NCI-H69 (cell line): ENCODE data around the gene PHLDB2.

Experiments used
- DNase-seq: peaks from one replicate; lab custom pipeline; 2025; lab: John Stamatoyannopoulos, UW

Gene PHLDB2

DNA sequence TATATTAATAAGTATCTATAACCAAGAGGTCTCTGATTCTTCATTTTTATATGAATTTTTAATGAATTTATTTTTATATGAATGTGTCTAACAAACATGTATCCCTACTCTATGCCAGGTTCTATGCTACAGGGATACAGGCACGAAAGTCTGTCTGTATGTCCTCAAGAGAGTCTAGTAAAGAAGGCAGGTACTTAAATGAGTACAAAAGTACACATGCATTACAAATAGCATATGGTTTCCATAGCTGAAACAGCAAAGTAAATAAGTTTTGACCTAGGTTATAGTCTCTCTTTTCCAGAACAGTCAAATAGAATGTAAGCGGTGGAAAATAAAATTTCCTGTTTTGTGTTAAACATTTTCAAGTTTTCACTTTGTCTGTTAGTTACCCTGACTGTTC is 106.4 kb downstream of the PHLDB2 start:
- DNase-seq, result no peak

DNA sequence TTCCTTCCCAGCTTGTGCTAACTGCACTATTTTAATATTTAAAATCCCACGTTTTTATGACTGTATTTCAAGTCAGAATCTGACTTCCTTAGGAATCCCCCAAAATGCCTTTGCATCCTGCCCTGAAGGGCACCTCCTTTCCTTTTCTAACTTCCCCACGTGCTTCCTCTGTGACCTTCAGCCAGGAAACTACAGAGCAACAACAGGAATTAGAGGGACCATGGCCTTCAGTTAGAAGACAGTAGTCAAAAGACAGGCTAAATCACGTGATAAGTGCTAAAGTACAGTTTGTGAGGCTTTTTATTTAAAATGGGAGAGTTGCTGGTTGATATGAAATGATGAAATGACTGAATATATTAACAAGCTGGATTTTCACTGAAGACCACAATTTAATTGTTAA is 108.0 kb downstream of the PHLDB2 start:
- DNase-seq, result no peak

DNA sequence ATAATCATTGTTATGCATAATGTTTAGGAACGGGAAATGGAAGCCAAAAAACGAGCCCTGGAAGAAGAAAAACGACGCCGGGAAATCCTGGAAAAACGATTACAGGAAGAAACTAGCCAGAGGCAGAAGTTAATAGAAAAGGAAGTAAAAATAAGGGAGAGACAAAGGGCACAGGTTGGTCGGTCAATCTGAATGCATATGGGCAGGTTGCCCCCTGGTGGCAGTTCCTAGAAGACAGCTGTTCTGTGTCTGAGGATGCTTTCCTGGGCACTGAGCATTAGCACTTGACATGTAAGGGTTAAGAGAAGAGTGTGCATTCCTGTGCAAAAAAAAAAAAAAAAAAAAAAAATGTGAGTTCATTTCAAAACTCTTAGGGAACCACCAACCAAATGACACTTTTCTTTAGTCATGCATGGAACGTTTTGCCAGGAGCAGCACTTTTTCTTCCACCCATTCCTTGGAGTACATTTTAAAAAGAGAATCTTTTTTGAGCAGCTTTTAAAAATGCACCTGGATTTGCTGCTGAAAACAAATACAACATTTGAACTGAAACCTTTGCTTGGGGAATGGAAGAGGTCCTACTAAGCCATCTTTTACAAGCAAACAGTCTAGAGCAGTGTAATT is 108.7 kb downstream of the PHLDB2 start:
- DNase-seq, result peak; percentile 83

DNA sequence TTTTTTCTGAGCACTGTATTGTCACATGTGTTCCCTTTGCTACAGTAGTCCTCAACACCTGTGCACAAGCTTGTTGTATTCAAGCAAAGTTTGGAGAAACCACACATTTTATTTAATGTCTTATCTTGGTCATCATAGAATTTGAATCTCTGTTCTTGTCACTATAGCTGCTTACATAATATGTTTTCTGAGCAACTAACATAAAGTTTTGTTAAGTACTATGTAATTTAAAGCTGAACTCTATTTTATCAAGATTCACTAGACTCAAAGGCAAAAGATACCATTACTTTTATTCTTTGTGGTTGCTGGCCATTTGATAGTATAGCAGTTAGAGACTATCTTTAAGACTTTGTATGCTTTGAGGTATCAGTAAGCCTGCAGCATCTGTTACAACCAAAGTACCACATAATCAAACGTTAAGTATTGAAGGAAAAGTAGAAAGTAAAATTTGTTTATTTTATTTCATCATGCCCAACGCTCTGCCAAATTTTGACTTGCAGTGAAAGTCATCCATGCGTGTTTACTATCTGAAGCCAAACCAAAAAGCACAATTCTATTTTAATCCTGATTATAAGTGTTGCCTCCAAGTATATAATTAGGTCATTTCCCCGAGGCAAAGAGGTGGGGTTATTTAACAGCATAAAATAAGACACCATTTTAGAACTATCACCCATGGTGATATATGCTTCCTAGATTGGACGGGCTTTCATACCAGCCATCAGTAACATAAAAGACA is 109.4 kb downstream of the PHLDB2 start:
- DNase-seq, result peak; percentile 93

DNA sequence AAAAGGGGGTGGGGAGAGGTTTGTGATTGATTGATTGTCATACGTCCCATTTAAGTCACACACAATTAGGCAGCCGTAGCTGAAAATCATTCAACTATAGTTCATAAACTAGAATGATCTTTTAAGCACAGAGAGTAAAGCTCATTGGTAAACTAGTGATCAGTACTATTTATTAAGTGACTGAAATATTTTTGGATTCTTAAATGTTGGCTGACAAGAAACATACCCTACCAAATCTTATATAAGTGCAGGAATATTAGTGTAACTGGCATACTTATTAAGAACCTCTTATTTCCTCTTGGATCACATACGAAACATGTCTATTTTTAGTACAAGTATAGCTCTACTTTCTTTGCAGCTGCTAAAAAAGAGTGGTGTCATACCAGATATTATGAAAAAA is 111.3 kb downstream of the PHLDB2 start:
- DNase-seq, result peak; percentile 33

DNA sequence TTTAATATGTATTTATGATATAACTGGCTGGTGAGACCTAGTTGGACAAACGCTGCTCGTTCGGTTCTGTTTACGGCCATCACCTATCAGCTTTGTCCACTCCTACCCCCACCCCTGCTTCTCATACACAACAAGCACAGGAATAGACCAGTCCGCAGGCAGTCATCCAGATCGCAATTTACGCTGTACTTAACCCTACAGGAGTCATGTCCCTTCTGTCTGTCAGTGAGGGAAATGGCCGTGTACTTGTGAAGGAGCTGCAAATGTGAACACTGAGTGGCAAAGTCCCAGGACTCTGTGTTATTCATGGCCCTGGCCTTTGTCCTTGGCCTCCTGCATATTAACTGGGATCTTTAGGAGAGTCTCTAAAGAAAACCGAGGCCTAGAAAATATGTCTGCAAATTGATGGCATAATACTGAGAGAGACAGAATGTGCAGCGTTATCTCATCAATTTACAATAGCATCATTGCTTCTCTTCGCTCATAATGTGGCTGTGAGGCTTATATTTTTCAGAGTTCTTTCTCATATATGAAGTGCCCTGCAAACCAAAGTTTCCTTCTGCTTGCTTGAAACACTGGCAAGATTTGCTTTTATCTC is 112.6 kb downstream of the PHLDB2 start:
- DNase-seq, result peak; percentile 90

DNA sequence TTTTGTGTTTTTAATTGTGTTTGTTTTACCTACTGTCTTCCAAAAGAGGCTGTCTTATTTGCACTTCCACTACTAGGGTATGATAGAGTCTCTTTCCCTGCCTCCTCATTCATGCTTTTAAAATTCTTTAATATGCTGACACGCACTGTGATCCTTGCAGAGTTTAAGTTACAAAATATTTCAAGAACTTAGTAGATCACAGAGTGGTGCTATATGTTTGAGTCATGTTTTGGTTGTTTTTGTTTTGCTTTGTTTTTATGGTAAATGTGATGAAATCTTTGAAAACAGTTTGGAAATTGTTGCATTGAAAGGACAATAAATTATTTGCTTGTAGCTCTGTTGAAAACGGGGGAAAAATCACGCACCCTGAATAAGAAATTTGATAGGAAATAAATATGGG is 113.8 kb downstream of the PHLDB2 start:
- DNase-seq, result peak; percentile 3

DNA sequence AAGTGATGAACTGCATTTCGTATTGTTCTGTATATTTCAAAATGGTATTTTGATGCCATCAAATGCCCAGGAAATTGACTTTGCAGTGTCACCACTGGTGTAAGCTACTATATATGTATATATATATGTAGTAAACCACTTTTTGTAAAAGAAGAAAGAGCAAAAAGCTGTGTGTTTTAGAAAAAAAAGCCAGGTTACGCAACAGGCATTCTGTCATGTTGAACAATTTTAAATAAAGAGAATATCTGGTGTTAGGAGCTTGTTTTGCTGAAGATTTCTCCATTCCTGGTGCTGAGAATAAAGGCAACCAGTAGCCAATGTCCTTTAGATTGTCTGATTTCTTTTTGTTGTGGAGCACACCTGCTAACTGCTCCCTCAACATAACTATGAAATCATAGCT is 116.1 kb downstream of the PHLDB2 start:
- no peak for DNase-seq

DNA sequence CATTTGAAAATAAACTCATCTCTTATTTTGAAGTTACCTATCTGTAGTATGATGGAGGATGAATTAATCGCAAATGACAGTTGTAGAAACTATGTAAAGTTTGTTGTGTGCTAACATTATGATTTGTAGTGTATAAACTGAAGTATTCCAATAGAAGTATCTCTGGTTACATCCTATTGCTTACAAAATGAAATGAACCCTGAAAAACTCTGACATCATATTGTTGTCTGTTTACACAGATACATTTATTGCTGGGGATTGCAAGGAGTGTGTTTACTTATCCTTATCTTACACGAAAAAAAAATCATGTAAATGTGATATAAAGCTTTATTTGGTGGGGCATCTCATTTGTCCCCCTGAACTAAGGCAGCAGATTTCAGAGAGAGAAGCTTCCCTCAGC is 117.2 kb downstream of the PHLDB2 start:
- peak; percentile 10 for DNase-seq

DNA sequence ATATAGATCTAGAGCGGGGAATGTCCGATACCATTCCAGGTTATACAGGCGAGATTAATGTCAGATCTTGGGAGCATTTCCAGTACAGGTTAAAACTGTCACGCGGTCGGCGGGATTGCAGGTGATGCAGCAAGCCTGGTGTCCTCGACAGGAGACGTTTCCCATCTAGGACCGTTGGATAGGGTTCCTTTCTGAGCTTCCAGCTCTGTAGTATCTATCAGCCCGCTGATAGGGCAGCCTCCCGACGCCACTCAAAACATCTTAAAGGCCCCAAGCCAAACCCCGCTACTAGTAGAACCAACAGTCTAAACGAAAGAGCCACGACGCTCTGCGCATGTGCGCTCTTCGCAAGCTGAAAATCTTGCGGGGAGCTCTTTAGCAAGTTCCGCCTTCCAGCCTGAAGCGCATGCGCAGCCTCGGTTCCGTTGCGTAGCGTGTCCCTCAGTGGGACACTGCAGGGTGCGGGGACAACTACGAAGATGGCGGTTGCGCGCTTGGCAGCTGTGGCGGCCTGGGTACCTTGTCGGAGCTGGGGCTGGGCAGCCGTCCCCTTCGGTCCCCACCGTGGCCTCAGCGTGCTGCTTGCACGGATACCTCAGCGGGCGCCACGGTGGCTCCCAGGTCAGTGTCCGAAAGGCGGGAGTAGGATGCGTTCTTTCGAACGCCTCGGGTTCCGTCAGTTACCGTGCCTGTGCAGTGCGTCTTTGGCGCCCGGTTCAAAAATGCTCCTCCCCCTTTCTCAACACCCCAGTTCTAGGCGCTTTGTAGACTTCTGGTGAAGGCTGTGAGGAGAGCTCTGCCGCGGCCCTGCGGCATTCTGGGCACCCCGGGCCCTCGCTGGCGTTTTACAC is 119.7 kb downstream of the PHLDB2 start, which contains the start of gene ABHD10:
ABHD10 (plus strand) TSS at position 444 of the 851 bp plus-strand sequence; CDS start at position 480, 36 bp downstream.
- peak; percentile 98 for DNase-seq

DNA sequence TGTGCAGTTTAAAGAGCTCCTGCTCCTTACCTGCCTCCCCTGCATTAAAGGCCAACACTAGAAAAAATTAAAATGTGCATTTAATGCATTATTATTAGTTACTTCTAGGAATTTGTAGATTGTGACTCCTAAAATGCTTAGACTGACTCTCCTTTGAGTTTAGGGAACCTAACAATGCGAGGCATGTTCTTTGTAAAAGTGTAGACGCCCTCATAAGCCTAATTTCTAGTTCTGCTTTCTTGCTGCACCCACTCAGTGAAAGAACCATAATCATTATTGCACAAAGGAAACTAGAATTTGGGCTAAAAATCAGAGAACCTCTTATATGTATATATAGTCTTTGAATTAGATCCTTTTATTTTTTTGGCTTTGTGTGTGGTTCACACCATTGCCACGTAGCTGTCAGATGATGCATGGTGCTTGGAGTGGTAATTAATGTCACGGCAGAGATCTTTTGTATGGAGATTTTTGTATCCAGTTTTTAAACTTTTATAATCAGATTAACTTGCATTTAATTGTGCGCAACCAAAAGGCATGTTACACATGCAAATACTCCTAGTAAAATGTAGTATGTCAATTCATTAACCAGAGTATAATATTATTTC is 120.5 kb downstream of the PHLDB2 start:
- DNase-seq, result peak; percentile 54

DNA sequence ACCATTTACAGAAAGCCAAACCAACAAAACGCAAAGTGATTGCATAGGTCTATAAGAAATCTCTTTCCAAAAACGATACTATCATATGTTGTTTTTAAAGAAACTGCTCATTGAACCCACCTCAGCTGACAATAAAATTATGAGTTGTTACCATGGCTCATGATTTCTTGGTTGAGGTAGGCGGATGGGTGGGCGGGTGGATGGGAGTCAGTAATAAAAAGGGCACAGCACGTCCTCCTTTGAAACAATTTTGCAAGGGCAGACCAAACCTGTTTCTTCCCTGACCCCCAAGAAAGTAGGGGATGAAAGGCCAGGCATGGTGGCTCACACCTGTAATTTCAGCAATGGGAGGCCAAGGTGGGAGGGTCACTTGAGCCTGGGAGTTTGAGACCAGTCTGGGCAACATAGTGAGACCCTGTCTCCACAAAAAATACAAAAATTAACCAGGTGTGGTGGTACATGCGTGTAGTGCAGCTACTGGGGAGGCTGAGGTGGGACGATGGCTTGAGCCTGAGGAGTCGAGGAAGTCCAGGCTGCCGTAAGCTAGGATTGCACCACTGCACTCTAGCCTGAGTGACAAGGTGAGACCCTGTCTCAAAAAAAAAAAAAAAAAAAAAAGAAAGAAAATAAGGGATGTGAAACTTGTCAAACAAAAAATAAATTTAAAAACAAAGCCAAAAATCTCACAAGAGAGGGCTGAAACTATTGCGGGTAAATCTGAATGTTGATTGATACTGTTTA is 121.8 kb downstream of the PHLDB2 start:
- DNase-seq, result peak; percentile 46

DNA sequence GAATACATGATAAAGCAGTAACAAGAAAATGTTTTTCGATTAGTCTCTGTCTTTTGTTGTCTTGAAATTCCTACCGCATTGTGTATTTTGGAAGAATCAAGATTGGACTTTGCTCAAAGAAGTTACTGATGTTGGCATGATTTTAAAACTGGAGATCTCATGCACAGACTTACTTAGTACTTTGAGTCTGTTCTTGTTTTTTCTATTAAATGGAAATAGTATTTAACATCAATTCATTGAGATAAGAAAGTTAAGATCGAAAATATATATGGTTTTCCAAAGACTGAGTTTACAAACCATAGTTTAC is 122.3 kb downstream of the PHLDB2 start:
- no peak for DNase-seq

DNA sequence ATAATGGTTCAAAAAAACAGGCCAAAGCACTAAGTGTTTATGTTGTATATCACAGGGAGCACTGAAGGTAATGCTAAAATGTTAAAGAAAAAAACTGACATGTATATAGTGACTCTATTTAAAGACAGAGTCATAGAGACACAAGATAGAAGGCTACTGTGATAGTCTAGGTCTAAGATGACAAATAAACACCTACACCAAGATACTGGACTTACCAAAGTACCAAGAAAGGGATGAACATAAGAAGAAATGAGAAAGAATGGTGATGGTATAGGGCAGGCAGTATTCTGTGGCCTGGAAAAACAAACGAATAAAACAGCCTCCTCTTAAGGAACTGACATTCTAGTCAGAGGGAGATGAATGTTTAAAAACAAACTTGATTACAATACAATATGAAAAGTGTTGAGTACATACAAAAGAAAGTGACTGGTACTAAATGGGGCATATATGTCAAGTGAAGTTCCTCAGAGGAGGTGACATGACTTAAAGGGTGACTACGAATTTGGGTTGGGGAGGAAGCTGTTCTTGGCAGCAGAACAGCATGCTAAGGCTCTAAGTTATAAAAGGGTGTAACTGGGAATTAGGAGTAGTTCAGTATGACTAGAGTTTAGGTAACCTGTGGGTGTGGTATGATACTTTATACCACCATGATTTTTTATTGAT is 125.7 kb downstream of the PHLDB2 start:
- no peak for DNase-seq

DNA sequence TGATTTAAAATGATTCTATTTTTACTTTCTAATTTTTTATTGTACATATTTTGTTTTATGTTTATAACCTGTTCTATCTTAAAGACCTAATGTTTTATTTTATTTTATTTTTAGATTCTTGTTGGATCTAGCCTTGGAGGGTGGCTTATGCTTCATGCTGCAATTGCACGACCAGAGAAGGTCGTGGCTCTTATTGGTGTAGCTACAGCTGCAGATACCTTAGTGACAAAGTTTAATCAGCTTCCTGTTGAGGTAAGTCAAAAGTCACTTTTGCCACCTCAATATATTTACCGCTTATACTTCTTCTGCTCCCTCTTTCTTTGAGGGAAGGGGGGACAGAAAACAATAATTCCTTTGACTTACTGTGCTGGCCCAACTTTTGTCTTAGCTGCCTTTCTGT is 127.7 kb downstream of the PHLDB2 start:
- no peak for DNase-seq

DNA sequence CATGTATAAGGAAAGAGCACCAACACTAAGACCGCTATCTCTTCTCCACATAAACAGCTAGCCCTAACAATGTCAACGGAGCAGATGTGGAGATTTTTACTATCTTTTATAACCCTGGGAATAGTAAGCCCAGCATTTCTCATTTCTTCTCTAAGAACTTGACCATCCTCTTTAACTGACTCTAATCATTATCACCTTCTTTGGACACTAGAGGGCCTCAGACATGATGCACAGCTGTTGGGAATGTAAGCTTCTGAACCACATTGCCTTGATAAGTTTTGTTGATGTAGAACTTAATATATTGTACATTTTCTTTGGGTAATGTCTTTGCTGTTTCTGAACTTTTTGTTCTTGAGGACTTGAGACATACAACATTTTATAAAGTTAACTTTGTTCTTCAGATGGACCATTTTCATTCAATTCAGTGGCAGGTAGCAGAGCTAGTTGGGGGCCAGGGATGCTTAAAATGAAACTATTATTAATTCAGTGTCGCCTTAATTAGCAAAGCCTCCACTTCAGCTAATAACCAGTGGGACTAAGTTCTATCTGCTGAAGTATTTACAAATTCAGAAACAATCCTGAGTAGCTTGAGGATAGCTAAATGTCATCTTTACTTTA is 130.1 kb downstream of the PHLDB2 start:
- peak; percentile 73 for DNase-seq

DNA sequence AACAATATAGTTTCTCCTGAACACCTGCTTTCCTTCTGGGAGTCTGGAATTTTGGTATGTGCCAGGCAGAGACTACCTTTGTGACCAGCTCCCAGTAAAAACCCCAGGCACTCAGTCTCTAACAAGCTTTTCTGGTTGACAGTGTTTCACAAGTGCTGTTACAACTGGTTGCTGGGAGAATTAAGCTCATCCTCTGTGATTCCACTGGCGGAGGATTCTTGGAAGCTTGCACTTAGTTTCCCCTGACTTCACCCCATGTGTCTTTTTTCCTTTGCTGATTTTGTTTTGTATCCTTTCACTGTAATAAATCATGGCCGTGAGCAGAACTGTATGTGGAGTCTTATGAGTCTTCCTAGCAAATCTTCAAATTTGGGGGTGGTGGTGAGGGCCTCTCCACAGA is 134.0 kb downstream of the PHLDB2 start:
- no peak for DNase-seq

DNA sequence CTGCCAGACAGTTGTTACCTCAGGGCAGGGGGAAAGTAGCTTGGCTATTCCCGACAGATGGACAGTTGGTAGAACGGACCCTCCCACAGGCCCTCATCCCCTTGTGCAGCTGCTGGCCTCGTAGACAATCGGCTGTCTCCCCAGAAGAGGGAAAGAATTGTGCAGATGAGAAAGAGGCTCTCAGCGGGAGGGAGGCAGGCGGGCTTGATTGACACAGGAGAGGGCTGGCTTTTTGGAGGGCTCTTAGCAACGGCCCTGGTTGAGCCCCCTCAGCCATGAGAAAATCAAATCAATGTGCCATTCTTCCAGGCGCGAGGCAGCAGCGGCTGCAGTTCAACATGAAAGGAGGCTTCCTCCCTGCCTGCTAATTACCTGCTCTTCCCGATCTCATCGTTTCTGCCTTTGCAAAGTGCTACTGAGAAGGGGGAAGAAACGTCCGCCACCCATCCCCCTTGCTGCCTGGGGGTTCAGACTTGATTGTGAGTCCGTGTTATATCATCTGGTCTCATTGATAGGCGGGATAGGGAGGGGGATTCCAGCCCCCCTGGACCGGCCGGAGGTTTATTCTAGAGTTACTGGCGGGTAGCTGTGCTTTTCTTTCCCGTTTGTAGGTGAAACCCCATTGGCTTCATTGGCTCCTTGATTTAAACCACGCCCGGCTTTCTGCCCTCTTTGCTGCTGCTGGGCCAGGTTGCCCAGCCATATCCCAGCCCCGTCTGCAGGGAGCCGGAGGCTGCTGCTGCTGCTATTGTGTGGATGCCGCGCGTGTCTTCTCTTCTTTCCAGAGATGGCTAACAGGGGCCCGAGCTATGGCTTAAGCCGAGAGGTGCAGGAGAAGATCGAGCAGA is 139.8 kb downstream of the PHLDB2 start, which contains the start of gene TAGLN3:
TAGLN3 (plus strand) TSS at position 287 of the 848 bp plus-strand sequence; CDS start at position 788, 501 bp downstream.
- peak; percentile 94 for DNase-seq
